Measurements from ENCODE around the gene SREK1IP1.

The SREK1IP1 gene

DNA sequence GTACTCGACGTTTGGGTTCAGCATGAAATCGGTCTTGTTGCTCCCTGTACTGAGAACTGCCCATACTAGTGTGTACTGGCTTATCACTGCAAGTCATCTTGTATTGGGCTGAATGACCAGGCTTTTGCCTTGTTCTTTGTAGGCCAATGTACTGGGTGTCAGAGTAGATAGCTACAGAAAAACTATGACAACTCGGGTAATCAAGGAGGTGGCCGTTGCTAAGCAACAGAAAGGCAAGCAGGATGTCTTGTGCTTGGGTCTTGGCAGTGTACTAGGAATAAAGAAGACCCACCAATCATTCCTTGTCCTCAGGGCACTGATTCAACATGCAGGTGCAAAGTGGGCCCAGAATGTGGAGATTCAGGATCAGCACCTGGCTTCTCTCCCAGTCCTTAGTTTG is 90.1 kb downstream of the SREK1IP1 start:
- no peak for DNase-seq

DNA sequence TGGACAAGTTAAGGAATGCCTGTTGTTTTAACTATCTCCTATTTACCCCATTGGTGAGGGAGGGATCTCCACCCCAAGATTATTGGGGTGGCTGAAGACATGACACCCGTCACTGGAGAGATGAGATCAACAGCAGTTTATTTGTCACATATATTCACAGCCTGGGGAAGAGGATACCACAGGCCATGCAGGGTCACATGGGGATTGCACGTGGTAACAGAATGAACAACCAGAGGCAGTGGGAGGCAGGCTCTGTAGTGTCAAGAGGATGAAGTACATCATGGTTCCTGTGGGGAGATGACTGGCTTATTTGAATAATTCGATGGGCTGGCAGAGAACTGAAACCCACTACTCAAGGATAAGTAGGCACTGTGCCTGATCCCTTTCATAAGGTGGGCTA is 96.8 kb downstream of the SREK1IP1 start:
- no peak for DNase-seq

DNA sequence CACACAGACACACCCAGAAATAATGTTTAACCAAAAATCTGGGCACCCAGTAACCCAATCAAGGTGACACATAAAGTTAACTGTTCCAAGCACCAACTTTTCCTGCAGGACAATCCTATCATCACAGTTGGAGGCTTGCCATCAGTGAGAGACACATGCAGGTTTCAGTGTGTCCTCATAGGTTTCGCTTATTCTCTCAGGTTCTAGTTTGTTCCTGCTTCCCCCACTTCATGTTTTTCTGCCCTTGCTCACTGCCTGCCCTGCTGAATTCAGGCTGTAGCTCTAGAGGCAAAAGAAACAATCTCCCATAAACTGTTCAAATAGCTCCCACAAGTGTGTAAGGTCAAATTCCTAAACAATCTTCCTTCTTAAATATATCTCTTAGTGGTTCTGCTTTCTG is 98.2 kb downstream of the SREK1IP1 start:
- no peak for DNase-seq
